NT2/D1 (cell line): ENCODE data around the gene INSIG1.

ENCODE experiments used
- SUZ12 ChIP-seq: IDR thresholded peaks from 2 replicates; pipeline ENCODE4 v1.6.1; 2011; ENCODE audit not compliant: insufficient read length, insufficient read depth; ENCODE audit errors: extremely low read depth
- ZNF274 ChIP-seq: IDR thresholded peaks from 2 replicates; pipeline ENCODE4 v1.6.1; 2011; ENCODE audit warnings: mild to moderate bottlenecking, low read depth, low read length

GRCh38 chr7:155259866-155260497 is 37.7 kb upstream of the INSIG1 start:
- TF ChIP-seq SUZ12 (no peak), ZNF274 (no peak)
